DND-41 (cell line): ENCODE measurements around the gene ZNF827.

Experiments
- EZH2 ChIP-seq: IDR thresholded peaks from 3 replicates; pipeline ENCODE4 v1.6.1; 2012; ENCODE audit warnings: borderline replicate concordance, low read depth, mild to moderate bottlenecking, moderate library complexity, low read length, inconsistent platforms; ENCODE audit not compliant: severe bottlenecking
- TF ChIP-seq, protein P1 (sequence below): IDR thresholded peaks from 2 replicates; pipeline ENCODE4 v1.5.1; 2012; ENCODE audit warnings: borderline replicate concordance, low read length, moderate library complexity, mild to moderate bottlenecking; ENCODE audit not compliant: poor library complexity, severe bottlenecking; ENCODE audit errors: extremely low read depth

DNA sequence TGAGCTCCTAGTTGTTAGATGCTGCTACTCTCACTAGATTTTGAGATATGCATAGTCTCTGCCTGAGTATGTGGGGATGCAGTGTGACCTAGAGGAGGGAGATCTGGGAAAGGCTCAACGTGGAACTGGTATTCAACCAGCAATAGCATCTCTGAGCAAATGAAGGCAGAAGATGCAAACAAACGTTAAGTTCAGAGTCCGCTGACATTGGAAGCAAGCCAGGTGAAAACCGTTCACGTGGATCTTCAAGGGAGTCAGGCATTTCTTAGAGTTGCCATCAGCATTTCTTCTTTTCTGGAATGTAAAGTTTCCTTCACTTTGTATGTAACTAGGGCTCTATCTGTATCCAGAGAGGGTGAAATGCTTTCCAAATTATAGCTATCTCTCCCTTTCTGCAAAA is 198.8 kb downstream of the ZNF827 start:
- TF ChIP-seq, protein P1, sequence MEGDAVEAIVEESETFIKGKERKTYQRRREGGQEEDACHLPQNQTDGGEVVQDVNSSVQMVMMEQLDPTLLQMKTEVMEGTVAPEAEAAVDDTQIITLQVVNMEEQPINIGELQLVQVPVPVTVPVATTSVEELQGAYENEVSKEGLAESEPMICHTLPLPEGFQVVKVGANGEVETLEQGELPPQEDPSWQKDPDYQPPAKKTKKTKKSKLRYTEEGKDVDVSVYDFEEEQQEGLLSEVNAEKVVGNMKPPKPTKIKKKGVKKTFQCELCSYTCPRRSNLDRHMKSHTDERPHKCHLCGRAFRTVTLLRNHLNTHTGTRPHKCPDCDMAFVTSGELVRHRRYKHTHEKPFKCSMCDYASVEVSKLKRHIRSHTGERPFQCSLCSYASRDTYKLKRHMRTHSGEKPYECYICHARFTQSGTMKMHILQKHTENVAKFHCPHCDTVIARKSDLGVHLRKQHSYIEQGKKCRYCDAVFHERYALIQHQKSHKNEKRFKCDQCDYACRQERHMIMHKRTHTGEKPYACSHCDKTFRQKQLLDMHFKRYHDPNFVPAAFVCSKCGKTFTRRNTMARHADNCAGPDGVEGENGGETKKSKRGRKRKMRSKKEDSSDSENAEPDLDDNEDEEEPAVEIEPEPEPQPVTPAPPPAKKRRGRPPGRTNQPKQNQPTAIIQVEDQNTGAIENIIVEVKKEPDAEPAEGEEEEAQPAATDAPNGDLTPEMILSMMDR: no peak
- no peak for TF ChIP-seq EZH2
